Parathyroid adenoma (tissue), 2 donors: ENCODE measurements around the gene ARHGAP22.

Experiments
- H2AFZ ChIP-seq: fragments of 300-600 bp; sonication (generic); one replicate; pipeline ENCODE4 v1.7.0; 2017; ENCODE audit warnings: antibody characterized with exemption, mild to moderate bottlenecking
- H3K27ac ChIP-seq: fragments of 300-600 bp; sonication (generic); one replicate; pipeline ENCODE4 v1.7.0; 2017
- H3K27me3 ChIP-seq: fragments of 300-600 bp; sonication (generic); one replicate; pipeline ENCODE4 v1.7.0; 2017; ENCODE audit warnings: low read length; ENCODE audit not compliant: control insufficient read depth, insufficient read depth
- H3K36me3 ChIP-seq: fragments of 300-600 bp; sonication (generic); one replicate; pipeline ENCODE4 v1.7.0; 2017; ENCODE audit warnings: low read length; ENCODE audit not compliant: control insufficient read depth, insufficient read depth
- H3K4me1 ChIP-seq: fragments of 300-600 bp; sonication (generic); one replicate; pipeline ENCODE4 v1.7.0; 2017; ENCODE audit warnings: control low read depth
- H3K4me2 ChIP-seq: fragments of 300-600 bp; sonication (generic); one replicate; pipeline ENCODE4 v1.7.0; 2017; ENCODE audit warnings: low read length
- H3K4me3 ChIP-seq: fragments of 300-600 bp; sonication (generic); one replicate; pipeline ENCODE4 v1.7.0; 2017; ENCODE audit warnings: low read depth, low read length
- H3K79me2 ChIP-seq: fragments of 300-600 bp; sonication (generic); one replicate; pipeline ENCODE4 v1.7.0; 2017; ENCODE audit warnings: control low read depth
- H3K9ac ChIP-seq: fragments of 300-600 bp; sonication (generic); one replicate; pipeline ENCODE4 v1.7.0; 2017; ENCODE audit warnings: mild to moderate bottlenecking
- H3K9me3 ChIP-seq: fragments of 300-600 bp; sonication (generic); one replicate; pipeline ENCODE4 v1.7.0; 2017; ENCODE audit warnings: low read length; ENCODE audit not compliant: control insufficient read depth
- CTCF ChIP-seq: fragments of 300-600 bp; sonication (generic); IDR thresholded peaks from one replicate; pipeline ENCODE4 v1.7.0; 2017; ENCODE audit warnings: antibody characterized with exemption, mild to moderate bottlenecking
- donor health status: primary hyperparathyroidism.

Gene ARHGAP22

GRCh38 chr10:48465860-48466521 lies 138.9 kb downstream of the ARHGAP22 start:
- Histone ChIP-seq H3K27ac (peak overlapping the region; percentile 83), H3K4me1 (peaks cover 84% of the 10 kb centered on the region), H3K36me3 (no peaks in the 10 kb centered on the region), H3K4me2 (no peak overlapping the region), H3K27me3 (no peaks in the 10 kb centered on the region), H3K9me3 (no peaks in the 10 kb centered on the region), H3K4me3 (no peak overlapping the region), H3K79me2 (peaks cover 2% of the 10 kb centered on the region), H3K9ac (no peak overlapping the region), H2AFZ (peak overlapping the region; percentile 78)
- TF ChIP-seq CTCF: no peak

- H3K9me3 ChIP-seq: no peaks in the 10 kb centered on the region
- H3K79me2 ChIP-seq: no peaks in the 10 kb centered on the region
- H3K4me1 ChIP-seq: peaks cover 76% of the 10 kb centered on the region
- no peak for TF ChIP-seq CTCF
- peak overlapping the region; percentile 78 for H2AFZ ChIP-seq
- H3K4me2 ChIP-seq: peak overlapping the region; percentile 31
- H3K36me3 ChIP-seq: no peaks in the 10 kb centered on the region
- peak overlapping the region; percentile 1 for H3K9ac ChIP-seq
- no peaks in the 10 kb centered on the region for H3K27me3 ChIP-seq
- peak overlapping the region; percentile 83 for H3K27ac ChIP-seq
- H3K4me3 ChIP-seq: no peak overlapping the region
Measured at GRCh38 chr10:48464871-48465736, 139.8 kb downstream of the ARHGAP22 start.

GRCh38 chr10:48464121-48464870 lies 140.6 kb downstream of the ARHGAP22 start:
- Histone ChIP-seq H3K4me2 (no peak overlapping the region), H2AFZ (peak overlapping the region; percentile 78), H3K4me1 (peaks cover 68% of the 10 kb centered on the region), H3K9ac (peak overlapping the region; percentile 1), H3K36me3 (no peaks in the 10 kb centered on the region), H3K27ac (peak overlapping the region; percentile 83), H3K9me3 (no peaks in the 10 kb centered on the region), H3K4me3 (no peak overlapping the region), H3K79me2 (no peaks in the 10 kb centered on the region), H3K27me3 (no peaks in the 10 kb centered on the region)
- TF ChIP-seq CTCF: no peak

DNA sequence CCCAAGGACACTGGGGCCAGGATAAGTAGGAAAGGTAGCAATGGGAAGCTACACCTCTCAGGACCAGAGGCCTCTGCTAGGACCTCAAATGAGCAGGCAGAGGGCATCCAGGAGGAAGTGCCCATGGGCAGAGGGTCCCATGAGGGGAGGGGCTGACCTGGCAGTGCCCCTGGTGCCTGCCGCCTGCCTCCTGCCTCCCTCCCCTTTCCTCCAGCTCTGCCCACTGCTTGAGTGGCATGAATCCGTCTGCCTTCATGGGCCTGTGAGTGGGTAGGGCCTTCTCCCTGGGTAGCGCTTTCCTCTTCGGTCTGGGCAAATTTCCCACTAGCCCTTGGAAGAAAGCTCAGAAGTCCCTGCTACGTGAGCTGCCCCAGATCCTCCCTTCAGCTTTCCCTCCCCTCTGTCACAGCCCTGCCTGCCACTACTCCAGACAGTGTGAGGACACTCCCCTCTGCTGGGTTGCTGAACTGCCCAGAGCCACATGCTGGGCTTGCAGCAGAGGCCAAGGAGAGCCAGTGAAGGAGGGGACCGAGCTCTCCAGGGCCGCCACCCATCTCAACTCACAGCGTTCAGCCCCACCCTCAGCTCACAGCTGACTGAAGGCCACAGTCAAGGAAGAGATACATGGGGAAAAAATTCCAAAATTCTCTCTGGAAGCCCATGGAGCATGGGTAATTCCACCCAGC lies 141.4 kb downstream of the ARHGAP22 start:
- no peaks in the 10 kb centered on the region for H3K36me3 ChIP-seq
- no peak overlapping the region for H3K4me3 ChIP-seq
- no peaks in the 10 kb centered on the region for H3K79me2 ChIP-seq
- H3K27me3 ChIP-seq: no peaks in the 10 kb centered on the region
- no peak overlapping the region for H3K9ac ChIP-seq
- no peak overlapping the region for H3K4me2 ChIP-seq
- H3K4me1 ChIP-seq: peaks cover 65% of the 10 kb centered on the region
- H3K27ac ChIP-seq: peak overlapping the region; percentile 83
- no peaks in the 10 kb centered on the region for H3K9me3 ChIP-seq
- H2AFZ ChIP-seq: peak overlapping the region; percentile 51
- peak; percentile 50 for TF ChIP-seq CTCF
